M059J (cell line): ENCODE results near the gene STATH. TPM values are rescaled to one million over a fixed set of nuclear protein-coding genes. Genes with fewer than 3 reads are reported as not detected.
A peak's percentile ranks its signal among the peaks of the same experiment; 100 is the strongest.
"Not testable (repeated sequence)": the region's sequence is repeated elsewhere in the genome, so short reads cannot be mapped to it uniquely, and the experiment has no call there.

Experiments used
- DNase-seq: peaks from one replicate; pipeline ENCODE4 v3.0.0-alpha.2; 2012; ENCODE audit warnings: low read depth
- total RNA-seq: library from RNA; depleted of rRNA; stranded (reverse); fragments of >200 nt; shearing (Covaris generic); gene quantifications from 2 replicates; pipeline ENCODE4 v1.2.3, GENCODE V29; 2014; rRNA removed

STATH gene, protein sequence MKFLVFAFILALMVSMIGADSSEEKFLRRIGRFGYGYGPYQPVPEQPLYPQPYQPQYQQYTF
- total RNA-seq, result not detected in 2 replicates

DNA sequence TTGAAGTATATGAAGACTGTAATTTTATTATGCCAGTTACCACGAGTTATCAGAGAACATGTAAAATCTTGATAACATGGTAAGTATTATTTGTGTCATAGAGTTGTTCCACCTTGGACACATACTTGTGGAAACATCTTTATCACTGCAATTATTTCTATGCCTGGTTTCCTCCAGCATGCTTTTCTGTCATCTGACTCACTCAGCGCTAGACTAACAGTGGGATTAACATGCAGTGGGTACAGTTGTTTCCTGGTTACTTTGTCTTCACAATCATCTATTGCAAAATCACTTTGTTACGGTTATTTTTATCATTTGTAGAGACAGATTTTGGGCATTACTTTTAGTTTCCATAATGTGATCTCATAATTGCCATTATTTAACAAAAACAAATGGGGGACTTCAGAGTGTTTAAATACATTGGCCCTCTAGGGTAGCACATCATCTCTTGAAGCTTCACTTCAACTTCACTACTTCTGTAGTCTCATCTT, at the start of gene STATH:
STATH (plus strand) TSS at position 441 of the 491 bp plus-strand sequence. CDS start 2,472 bp downstream, outside the sequence.
- no peak for DNase-seq

DNA sequence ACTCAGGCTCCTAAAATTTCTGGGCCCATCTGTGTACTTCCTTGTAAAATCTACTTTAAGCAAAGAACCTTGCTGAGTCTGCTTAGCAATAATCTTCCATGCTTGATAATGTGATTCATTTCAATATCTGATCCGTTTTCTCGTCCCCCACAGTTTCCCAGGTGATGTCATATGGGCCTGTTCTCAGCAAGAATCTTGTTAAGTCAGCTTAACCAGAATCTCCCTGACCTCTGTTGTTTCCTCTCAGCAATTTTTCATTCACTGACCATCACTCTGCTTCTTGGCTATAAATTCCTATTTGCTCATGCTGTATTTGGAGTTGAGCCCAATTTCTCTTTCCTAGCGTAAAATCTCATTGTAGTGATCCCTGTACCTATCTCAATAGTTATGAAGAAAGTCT, 44.2 kb upstream of the STATH start:
- no peak for DNase-seq

DNA sequence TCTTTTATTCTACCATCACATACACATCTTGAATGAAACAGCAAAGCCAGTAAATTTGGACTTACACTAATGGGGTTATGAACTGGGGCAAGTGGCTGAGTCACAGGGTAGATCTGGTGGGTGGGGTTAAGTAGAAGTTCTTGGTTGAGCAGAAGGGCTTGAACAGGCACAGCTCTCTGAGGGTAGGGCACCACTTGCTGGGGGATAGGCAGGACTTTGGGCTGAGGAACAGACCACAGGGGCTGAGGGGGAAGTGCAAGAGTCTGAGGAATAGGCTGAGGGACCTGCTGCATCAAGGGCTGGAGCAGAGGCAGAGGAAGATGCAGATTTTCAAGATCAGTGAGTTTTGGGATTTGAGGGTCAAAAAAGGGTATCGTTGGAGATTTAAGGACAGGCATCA, 38.6 kb upstream of the STATH start:
- DNase-seq, result no peak

DNA sequence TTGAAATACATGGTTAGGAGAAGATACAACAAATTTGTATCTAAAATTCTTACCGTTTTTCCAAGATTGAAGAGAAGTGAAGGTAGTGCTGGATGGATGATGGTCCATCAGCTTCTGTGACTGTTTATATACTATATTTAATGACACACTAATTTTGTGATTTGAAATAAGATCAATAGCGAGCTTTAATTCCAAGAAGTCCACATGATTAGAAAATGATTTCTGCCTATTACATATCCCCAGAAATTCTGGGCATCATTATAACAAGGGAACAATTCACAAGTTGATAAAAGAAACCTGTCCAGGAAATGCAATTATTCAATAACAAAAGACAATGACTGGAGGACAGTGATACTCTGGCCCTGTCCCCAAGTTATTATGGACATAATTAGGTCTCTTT, 30.1 kb upstream of the STATH start, which contains the start of gene CSN2:
CSN2 (minus strand) TSS at position 101 of the 400 bp plus-strand sequence. CDS start 4,733 bp downstream, outside the sequence.
- no peak for DNase-seq

DNA sequence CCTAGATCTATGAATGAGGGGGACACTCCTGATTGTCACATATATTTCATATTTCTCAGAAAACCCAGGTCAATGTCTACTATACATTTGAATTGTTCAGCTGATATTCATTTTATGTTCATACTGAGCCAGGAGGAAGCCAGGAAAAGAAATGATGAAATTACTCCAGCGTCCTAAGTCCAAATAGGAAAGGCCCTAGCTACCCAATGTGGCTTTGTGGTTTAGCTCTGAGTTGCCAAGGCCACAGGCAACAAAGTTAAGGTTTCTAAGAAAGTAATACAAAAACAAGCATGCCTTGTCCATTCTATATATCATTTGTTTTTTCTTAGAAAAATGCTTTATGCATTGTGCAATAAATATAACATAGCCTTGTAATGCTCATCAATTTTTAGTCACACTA, 25.7 kb upstream of the STATH start:
- no peak for DNase-seq

DNA sequence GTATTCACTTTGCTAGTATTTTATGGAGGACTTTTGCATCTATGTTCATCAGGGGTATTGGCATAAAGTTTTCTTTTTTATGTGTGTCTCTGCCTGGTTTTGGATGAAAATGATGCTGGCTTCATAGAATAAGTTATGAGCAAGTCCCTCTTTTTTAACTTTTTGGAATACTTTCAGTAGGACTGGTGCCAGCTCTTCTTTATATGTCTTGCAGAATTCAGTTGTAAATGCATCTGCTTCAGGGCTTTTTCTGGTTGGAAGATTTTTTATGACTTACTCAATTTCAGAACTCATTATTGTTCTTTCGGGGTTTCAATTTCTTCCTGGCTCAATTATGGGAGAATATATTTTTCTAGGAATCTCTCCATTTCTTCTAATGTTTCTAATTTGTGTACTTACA, 21.1 kb upstream of the STATH start:
- DNase-seq, result no peak

DNA sequence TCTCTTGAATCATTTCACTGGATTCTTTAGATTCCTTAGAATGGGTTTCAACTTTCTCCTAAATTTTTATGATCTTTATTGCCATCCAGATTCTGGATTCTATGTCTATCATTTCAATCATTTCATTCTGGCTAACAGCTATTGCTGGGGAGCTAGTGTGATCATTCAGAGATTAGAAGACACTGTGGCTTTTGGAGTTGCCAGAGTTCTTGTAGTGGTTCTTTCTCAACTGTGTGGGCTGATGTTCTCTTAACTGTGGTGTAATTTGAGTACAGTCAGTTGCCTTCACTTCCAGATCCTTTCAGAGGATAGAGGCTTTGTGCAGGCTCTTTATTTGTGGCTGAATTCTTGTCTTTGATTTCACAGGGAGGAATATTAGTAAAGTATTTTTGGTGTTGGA, 18.2 kb upstream of the STATH start:
- DNase-seq, result no peak

DNA sequence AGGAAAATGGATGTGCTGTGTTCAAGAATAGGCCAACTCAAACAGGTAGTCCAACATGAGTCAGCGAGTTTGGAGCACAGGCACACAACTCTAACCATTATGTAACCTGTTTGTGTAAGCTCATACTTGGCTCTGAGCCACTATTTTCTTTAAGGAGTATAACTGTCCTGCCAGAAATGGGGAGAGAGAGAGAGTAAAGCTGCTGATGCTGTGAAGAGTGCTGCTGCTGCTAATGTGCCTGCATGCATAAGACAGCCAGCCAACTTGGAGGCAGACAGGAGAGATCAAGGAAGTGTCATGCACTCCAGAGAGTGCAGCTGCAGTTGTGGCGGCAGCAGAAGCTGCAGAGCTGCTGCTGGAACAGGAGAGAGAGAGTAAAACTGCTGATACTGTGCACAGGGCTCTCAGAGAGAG, 11.7 kb upstream of the STATH start:
- DNase-seq, result peak; percentile 15

DNA sequence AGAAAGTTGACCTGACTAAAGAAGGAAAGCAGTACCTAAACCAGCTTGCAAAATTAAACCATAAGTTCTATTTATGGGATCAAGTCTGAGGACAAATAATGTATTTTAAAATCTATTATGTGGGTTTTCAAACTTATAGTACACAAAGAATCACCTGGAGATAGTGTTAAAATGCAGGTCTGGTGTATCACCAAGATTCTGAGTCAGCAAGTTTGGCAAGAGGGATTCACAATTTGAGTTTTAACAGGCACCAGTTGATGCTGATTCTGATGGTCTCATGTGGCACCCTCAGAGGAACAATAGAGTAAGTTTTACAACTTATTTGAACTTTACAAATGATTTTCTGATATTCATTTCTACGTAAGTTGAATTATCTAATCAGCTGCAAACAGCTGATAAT, 9.1 kb upstream of the STATH start:
- DNase-seq, result no peak

DNA sequence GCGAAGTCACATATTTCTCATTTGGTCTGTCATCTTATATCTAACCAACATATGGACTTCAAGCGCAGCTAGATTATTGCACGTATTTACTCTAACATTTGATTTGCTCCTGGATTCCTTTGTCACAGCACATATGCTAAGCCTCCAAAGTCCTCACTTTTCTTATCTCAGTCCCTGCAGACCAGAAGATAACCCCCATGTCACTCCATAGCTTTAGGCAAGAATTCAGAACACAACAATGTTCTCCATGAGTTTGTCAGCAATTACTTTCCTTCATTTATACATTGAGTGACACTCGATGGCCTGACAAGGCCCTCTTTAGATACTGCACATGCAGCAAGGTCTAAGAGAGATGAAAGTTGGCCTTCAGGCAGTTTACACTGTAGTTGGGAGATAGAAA, 4.8 kb upstream of the STATH start:
- no peak for DNase-seq

DNA sequence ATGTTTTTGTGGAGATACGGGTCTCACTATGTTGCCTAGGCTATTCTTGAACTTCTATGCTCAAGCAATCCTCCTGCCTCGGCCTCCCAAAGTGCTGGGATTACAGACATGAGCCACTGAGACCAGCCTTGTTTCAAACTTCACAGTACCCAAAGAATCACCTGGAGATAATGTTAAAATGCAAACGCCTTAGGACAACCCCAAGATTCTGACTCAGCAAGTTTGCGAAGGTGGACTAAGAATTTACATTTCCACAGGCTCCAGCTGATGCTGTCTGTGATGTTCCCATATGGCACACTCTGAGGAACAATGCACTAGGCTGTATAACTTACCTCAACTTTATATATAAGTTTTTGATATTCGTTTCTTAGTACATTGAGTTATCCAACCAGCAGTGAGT, 984 bp upstream of the STATH start:
- DNase-seq, result no peak

DNA sequence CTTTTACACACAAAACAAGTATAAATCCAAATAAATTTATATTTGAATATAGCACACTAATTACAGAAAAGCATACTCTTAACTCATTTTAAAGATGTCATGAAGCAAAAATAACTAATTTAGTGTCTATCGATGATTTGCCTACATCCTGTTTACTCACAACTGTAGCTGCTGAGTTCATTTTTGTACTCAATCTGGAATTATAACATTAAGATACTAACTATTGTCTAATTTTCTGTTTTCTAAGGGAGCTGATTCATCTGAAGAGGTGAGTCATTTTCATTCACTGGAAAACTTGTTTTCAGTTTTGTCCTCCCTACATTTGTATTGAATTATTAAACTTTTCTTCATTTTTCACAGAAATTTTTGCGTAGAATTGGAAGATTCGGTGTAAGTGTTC, 3.7 kb downstream of the STATH start:
- no peak for DNase-seq

DNA sequence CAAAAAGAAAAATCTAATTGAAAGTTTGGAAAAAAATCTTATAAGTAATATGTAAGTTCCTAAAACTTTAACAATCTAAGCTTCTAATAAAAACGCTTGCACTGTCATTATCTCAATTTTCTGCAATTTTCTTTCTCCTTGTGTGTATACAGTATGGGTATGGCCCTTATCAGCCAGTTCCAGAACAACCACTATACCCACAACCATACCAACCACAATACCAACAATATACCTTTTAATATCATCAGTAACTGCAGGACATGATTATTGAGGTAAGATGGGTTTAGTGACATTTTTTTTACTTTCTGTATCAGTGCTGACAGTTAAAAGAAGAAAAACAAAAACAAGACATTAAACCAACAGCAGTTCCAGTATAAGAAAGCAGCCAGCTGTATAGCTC, 4.9 kb downstream of the STATH start:
- no peak for DNase-seq

DNA sequence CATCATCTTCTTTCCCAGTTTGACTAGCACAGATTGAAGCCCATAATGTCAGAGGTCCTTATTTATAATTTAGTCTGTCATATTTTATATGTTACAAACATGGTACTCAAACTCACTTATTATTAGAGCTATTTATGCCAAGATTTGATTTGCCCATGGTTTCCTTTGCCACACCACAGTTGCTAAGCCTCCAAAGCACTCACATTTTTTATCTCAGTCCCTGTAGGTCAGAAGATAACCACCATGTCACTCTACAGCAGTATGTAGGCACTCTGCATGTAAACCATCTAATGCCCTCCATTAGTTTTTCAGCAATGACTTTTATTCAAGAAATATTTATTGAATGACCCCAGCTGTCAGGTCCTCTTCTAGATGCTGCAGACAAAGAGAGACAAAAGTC, 6.7 kb downstream of the STATH start:
- no peak for DNase-seq

DNA sequence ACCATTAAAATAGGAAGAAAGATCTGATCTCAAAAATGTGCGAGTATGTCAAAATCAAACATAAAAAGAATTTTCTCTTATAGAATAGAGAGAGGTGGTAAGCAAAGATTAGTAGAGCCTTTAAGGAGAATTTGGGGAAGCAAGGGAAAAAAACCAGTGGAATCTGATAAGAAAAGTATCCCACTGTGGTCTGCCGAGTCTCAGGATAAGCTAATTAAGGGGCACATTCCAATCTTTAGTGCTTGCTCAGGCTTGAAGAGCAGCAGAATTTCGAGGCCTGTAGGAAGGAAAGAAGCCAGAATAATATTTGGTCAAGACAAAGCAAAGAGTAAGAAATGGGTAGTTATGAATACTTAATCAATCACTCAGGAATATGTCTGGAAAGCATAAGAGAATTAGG, 13.0 kb downstream of the STATH start:
- no peak for DNase-seq

DNA sequence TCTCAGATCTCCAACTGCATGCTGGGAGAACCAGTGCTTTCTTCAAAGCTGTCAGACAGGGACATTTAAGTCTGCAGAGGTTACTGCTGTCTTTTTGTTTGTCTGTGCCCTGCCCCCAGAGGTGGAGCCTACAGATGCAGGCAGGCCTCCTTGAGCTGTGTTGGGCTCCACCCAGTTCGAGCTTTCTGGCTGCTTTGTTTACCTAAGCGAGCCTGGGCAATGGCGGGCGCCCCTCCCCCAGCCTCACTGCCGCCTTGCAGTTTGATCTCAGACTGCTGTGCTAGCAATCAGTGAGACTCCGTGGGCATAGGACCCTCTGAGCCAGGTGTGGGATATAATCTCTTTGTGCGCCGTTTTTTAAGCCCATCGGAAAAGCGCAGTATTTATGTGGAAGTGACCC, 23.2 kb downstream of the STATH start:
- DNase-seq, result not testable (repeated sequence)

DNA sequence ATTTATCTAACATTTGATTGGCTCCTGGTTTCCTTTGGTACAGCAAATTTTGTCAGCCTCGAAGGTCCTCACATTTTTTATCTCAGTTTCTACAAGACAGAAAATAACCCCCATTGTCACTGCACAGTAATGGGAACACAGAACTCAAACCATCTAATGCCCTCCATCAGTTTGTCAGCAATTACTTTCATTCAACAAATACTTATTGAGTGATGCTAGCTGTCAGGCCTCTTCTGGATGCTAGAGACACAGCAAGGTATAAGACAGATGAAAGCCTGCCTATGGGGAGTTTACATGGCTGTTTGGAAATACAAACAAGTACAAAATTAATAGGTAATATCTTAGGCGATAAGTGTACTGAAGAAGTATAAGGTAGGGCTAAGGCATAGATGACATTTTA, 27.5 kb downstream of the STATH start:
- DNase-seq, result no peak

DNA sequence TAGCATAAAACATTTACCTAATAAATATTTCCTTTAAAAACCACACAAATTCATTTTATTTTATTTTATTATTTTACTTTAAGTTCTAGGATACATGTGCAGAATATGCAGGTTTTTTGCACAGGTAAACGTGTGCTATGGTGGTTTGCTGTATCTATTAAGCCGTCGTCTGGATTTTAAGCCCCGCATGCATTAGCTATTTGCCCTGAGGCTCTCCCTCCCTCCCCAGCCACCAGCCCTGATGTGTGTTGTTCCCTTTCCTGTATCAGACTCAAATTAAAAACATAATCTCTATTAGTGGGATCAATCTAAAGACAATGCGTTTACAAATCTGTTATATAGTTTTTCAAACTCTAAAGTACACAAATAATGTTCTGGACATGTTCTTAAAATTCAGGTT, 31.2 kb downstream of the STATH start:
- DNase-seq, result no peak

DNA sequence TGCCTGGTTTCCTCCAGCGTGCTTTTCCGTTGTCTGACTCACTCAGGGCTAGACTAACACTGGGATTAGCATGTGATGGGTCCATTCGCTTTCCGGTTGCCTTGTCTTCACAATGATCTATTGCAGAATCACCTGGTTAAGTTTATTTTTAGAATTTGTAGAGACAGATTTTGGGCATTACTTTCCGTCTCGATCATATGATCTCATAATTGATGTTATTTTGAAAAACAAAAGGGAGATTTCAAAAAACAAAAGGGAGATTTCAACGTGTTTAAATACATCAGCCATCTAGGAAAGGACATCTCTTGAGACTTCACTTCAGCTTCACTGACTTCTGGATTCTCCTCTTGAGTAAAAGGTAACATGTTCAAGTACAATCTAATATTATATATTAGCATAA, 32.4 kb downstream of the STATH start, which contains the start of gene HTN3:
HTN3 (plus strand) TSS at position 301 of the 400 bp plus-strand sequence. CDS start 2,282 bp downstream, outside the sequence.
- not testable (repeated sequence) for DNase-seq

DNA sequence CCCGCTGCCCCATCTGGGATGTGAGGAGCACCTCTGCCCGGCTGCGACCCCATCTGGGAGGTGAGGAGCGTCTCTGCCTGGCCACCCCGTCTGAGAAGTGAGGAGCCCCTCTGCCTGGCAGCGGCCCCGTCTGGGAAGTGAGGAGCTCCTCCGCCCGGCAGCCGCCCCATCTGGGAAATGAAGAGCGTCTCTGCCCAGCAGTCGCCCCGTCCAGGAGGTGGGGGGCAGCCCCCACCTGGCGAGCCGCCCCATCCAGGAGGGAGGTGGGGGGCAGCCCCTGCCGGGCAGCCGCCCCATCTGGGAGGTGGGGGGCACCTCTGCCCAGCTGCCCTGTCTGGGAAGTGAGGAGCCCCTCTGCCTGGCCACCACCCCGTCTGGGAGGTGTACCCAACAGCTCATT, 41.8 kb downstream of the STATH start:
- not testable (repeated sequence) for DNase-seq

DNA sequence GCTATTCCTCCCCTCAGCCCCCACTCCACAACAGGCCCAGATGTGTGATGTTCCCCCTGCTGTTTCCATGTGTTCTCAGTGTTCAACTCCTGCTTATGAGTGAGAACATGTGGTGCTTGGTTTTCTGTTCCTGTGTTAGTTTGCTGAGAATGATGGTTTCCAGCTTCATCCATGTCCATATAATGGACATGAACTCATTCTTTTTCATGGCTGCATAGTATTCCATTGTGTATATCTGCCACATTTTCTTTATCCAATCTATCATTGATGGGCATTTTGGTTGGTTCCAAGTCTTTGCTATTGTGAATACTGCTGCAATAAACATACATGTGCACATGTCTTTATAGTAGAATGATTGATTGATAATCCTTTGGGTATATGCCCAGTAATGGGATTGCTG, 44.2 kb downstream of the STATH start:
- DNase-seq, result not testable (repeated sequence)

DNA sequence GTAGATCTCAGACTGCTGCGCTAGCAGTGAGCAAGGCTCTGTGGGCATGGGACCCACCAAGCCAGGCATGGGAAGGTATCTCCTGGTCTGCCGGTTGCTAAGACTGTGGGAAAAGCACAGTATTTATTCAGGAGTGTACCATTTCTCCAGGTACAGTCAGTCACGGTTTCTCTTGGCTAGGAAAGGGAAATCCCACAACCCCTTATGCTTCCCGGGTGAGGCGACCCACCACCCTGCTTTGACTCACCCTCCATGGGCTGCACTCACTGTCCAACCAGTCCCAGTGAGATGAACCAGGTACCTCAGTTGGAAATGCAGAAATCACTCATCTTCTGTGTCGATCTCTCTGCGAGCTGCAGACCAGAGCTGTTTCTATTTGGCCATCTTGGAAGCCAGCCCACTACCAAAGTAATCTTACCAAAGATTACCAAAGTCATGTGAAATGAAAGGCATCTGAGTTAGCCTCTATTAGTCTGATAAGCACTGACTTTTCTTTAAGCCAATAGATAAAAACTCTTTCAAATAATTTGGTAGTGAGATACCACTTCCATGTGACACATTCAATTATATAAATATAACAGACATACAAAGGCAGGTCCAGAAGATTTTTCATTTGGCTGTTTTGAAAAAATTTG, 46.0 kb downstream of the STATH start:
- no peak for DNase-seq

DNA sequence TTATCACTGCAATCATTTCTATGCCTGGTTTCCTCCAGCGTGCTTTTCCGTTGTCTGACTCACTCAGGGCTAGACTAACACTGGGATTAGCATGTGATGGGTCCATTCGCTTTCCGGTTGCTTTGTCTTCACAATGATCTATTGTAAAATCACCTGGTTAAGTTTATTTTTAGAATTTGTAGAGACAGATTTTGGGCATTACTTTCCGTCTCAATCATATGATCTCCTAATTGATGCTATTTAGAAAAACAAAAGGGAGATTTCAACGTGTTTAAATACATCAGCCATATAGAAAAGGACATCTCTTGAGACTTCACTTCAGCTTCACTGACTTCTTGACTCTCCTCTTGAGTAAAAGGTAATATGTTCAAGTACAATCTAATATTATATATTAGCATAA, 54.4 kb downstream of the STATH start, which contains the start of gene HTN1:
HTN1 (plus strand) TSS at position 301 of the 400 bp plus-strand sequence. CDS start 2,639 bp downstream, outside the sequence.
- not testable (repeated sequence) for DNase-seq
